ENCODE data around the gene CHPF.

Gene CHPF

DNA sequence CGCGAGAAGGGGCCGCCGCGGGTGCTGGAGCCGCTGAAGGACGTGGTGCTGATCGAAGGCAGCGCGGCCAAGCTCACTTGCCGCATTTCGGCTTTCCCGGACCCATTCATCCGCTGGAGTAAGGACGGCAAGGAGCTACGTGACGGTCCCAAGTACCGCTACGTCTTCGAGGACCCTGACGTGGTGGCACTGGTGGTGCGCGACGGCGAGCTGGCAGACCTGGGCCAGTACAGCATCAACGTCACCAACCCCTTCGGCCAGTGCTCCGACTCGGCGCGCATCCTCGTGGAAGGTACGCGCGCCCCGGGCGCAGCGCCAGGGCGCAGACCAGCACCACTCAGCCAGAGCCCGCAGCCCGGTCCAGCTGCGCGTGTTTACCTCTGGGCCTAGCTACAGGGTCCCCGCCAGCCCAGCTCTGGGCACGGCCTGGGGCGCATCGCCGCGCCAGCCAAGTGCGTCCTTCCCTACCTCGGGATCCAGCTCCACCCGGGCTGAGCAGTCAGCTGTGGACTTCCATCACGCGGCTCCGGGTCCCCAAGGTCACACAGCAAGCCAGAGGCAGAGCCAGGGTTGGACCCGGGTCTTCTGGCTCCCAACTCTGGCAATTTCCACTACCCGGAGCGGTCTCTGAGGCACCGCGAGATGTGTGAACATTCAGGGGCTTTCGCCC is 46.6 kb downstream of the CHPF start:
- H3K4me3 ChIP-seq (replicated peaks in 1 of 2; ENCODE audit: low read depth in 2 of 2, low read length in 2 of 2) = no peak overlapping the region
- DNase-seq (ENCODE audit: low read depth in 2 of 2) = no peak
- TF ChIP-seq, protein P1, sequence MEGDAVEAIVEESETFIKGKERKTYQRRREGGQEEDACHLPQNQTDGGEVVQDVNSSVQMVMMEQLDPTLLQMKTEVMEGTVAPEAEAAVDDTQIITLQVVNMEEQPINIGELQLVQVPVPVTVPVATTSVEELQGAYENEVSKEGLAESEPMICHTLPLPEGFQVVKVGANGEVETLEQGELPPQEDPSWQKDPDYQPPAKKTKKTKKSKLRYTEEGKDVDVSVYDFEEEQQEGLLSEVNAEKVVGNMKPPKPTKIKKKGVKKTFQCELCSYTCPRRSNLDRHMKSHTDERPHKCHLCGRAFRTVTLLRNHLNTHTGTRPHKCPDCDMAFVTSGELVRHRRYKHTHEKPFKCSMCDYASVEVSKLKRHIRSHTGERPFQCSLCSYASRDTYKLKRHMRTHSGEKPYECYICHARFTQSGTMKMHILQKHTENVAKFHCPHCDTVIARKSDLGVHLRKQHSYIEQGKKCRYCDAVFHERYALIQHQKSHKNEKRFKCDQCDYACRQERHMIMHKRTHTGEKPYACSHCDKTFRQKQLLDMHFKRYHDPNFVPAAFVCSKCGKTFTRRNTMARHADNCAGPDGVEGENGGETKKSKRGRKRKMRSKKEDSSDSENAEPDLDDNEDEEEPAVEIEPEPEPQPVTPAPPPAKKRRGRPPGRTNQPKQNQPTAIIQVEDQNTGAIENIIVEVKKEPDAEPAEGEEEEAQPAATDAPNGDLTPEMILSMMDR (IDR thresholded peaks at IDR 0.05; ENCODE audit: low read depth, low read length) = no peak

- H3K4me3 ChIP-seq (replicated peaks in 1 of 2; ENCODE audit: low read depth in 2 of 2, low read length in 2 of 2) = no peak overlapping the region
- DNase-seq (ENCODE audit: low read depth in 2 of 2) = no peak
- TF ChIP-seq, protein P1 (IDR thresholded peaks at IDR 0.05; ENCODE audit: low read depth, low read length) = no peak
Measured at GRCh38 chr2:219496247-219496824, 47.3 kb downstream of the CHPF start.

DNA sequence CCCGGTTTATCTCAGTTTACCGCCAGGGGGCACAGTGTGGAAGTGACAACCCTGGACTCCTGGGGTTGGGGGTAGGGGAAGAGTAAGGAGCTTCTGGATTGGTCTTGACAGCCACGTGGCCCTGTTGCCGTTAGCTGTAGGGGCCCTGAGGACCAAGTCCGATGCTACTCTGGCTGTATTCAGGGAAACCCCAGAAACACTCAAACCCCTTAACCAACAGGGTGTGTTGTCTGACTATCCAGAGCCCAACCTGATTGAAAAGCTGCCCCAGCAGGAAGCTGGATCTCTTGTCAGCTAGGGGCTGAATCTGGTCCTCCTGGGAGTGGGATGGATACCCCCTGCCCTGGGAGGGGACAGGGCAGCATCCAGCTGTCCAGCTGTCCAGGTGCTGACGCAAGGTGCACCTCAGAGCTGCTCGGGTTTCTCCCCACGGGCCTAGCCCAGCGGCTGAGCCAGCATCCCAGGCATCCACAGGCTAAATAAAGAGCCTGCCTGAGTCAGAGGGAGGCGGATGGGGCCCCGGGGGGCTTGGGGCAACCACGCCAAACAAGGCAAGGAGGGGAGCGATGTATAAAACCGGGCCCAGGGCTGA is 48.0 kb downstream of the CHPF start:
- DNase-seq (ENCODE audit: low read depth in 2 of 2) = peak; percentile 69 to 78
- no peak overlapping the region for H3K4me3 ChIP-seq (replicated peaks in 1 of 2; ENCODE audit: low read depth in 2 of 2, low read length in 2 of 2)
- TF ChIP-seq, protein P1 (IDR thresholded peaks at IDR 0.05; ENCODE audit: low read depth, low read length) = peak; percentile 59

GRCh38 chr2:219494952-219495530 is 48.6 kb downstream of the CHPF start:
- TF ChIP-seq, protein P1 (IDR thresholded peaks at IDR 0.05; ENCODE audit: low read depth, low read length) = no peak
- no peak overlapping the region for H3K4me3 ChIP-seq (replicated peaks in 1 of 2; ENCODE audit: low read depth in 2 of 2, low read length in 2 of 2)
- DNase-seq (ENCODE audit: low read depth in 2 of 2) = no peak

- H3K4me3 ChIP-seq (replicated peaks in 1 of 2; ENCODE audit: low read depth in 2 of 2, low read length in 2 of 2) = no peak overlapping the region
- TF ChIP-seq, protein P1 (IDR thresholded peaks at IDR 0.05; ENCODE audit: low read depth, low read length) = no peak
- DNase-seq (ENCODE audit: low read depth in 2 of 2) = no peak
Measured at GRCh38 chr2:219493086-219493485, 50.5 kb downstream of the CHPF start.

DNA sequence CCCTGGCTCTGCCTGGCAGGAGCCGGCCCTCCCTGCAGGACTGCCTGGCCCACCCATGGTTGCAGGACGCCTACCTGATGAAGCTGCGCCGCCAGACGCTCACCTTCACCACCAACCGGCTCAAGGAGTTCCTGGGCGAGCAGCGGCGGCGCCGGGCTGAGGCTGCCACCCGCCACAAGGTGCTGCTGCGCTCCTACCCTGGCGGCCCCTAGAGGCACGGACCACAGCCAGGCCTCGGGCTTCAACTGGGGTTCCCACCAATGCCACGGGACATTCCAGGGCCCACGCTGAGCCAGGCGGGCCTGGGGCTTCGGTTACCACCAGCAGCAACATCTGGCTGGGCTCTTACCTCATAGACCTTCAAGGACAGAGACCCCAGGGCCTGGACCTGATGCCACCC is 51.0 kb downstream of the CHPF start:
- TF ChIP-seq, protein P1 (IDR thresholded peaks at IDR 0.05; ENCODE audit: low read depth, low read length) = no peak
- no peak overlapping the region for H3K4me3 ChIP-seq (replicated peaks in 1 of 2; ENCODE audit: low read depth in 2 of 2, low read length in 2 of 2)
- no peak for DNase-seq (ENCODE audit: low read depth in 2 of 2)
